Right ventricle myocardium superior (tissue), 1 donor: ENCODE data around the gene RBM5. TPM values are rescaled to one million over a fixed set of nuclear protein-coding genes. Genes with fewer than 3 reads are reported as not detected.
A peak's percentile ranks its signal among the peaks of the same experiment; 100 is the strongest.

ENCODE experiments used
- ATAC-seq: fragments of 200-7000 bp; cut with Tn5 transposase; one replicate; pipeline ENCODE4 v1.9.1; 2020; ENCODE audit warnings: mild to moderate bottlenecking; ENCODE audit not compliant: poor library complexity
- DNase-seq: peaks from one replicate; pipeline ENCODE4 v3.0.0-alpha.2; 2020
- intact Hi-C: fragments of 100-400 bp; cut with DNase I; formaldehyde crosslinking; loops from one replicate; pipeline ENCODE4 v1.11.2; 2022
- total RNA-seq: library from RNA; stranded (reverse); fragmentation: NEBNext Ultra II Directional; extraction: Animal tissue kit (Norgen Biotek cat#: 25700); gene quantifications from one replicate; pipeline ENCODE4 v1.2.1, GENCODE V29; 2021
- donor health status: DM: no; HTN: yes; CAD: no; lungs with severe emphysema.

Gene RBM5
- total RNA-seq, 1 donor from 2014 or later = 56.7 TPM

GRCh38 chr3:50119786-50120185, 31.1 kb downstream of the RBM5 start:
- intact Hi-C loops = no loop called here
- ATAC-seq (no peak), DNase-seq (no peak)

DNA sequence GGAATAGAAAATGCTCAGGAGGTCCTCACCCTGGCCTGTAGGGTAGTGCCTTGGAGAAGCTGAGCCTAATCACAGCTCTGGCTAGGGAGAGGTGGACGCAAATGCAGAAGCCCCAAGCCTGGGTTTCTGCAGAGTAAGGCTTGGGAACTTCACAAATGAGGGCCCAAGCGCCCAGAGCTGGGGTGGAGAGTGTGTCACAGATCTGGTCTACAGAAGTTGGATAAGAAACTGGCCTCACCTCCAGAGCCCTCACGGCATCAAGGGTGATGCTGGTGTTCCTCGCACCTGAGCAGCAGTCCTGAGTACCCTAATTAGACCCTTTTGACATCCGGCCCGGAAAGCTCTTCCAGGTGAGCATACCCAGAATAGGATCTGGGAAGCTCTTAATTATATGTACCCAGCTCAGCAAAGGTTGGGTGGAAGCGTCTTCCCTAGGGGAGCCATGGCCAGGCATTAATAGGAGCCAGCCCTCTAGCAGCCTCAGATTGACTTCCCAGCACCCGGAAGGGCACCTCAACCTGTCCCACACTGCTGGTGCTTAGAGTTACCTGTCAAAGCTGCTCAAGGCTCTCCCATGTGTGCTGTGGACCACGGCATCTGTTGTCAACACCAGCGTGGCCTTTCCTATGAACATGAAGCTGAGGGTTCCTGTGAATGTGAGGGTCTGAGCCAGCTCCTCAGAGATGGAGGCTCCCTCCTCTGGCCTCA, 31.8 kb downstream of the RBM5 start:
- peak; percentile 4 for ATAC-seq
- DNase-seq = peak; percentile 30
- intact Hi-C loops = loop anchor here (1.0 kb wide), 1 partner anchor 69 kb away; no protein-coding TSS in a partner anchor

- intact Hi-C loops = loop anchor here (1.0 kb wide), 1 partner anchor 68 kb away; no protein-coding TSS in a partner anchor
- peak; percentile 78 for DNase-seq
- peak; percentile 87 for ATAC-seq
Observed at GRCh38 chr3:50121072-50122032, 32.6 kb downstream of the RBM5 start.

DNA sequence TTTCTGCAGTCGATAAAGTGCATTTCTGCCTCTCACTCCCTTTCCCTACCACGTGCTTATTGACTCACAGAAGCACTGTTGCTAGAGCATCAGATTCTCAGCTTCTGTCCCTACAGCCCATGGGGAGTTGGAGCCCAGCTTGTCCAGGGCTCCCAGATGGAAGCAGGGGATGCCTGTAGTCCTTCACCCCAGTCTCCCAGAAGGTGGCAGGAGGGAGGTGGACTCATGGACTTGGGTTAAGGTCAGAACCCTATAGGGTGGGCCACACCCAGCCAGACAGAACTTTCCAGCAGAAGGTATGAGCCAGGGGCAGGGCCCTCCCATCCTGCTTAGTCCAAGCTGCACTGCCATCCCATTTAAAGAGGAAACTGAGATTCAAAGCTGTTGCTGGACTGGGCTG, 33.4 kb downstream of the RBM5 start:
- DNase-seq = no peak
- intact Hi-C loops = no loop called here
- ATAC-seq = no peak

DNA sequence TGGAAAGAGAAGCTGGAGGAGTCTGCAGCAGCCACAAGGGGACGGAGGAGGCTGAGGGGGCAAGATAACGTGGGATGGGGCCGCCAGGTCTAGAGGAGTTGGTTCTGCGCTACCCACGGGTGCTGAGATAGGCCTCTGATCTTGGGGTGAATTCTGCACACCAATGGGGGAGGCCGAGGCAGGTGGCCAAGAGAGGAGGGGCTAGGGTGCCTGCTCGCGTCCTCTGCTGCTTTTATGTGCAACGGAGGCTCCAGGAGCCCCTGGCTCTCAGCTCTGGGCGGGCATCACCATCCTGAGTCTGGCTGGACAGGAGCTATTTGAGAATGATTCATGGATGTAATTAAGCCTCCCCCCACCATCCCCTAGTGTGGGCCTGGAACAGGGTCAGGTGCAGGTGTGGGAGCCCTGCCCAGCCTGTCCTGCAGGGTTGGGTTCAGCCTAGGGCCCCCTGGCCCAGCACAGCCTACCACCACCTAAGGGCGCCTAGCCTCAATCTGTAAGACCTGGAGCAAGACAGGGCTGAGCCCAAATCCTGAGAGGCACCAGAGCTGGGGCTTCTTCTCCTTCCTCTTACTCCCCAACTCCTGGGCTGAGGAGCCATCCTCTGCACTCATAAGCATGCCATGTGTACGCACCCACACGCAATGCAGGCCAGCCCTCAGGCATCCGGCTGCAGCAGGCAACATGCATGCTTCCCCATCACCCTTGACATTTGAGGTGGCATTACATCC, 34.1 kb downstream of the RBM5 start:
- intact Hi-C loops = no loop called here
- DNase-seq = peak; percentile 28
- ATAC-seq = no peak

GRCh38 chr3:50123394-50124051, 34.8 kb downstream of the RBM5 start:
- no peak for ATAC-seq
- no peak for DNase-seq
- intact Hi-C loops = no loop called here

DNA sequence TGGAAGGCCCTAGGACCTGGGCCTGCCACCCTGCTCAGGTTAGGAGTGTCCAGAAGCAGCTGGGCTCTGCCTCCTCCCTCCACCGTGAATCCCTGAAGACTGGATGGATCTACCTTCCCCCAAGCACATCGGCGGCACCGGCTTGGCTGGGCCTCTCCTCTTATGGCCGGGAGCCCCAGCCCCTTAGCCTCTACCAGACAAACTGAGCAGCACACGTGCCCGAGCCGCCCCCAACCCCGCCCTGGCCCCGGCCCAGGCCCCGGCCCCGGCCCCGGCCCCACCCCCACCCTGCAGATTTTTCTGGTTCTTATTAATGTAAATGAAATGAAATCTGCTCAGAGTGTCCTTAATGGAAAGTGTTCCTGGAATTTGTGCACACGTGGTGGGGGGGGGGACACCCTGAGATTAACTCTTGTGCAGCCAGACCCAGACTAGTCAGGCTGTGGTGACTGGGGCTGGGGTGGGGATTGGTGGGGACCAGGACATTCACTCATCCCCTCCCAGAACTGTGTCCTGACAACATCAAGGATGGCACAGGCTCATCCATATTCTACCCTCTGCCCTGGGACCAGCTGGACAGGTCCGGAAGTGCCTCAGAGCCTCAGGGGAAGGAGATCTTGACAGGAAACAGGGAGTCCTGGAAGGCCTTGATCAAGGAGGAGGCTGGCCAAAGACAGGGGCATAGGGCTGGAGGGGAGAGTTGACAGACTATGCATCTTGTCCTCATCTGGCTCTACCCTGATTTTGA, 35.5 kb downstream of the RBM5 start:
- DNase-seq = peak; percentile 11
- intact Hi-C loops = no loop called here
- ATAC-seq = no peak

DNA sequence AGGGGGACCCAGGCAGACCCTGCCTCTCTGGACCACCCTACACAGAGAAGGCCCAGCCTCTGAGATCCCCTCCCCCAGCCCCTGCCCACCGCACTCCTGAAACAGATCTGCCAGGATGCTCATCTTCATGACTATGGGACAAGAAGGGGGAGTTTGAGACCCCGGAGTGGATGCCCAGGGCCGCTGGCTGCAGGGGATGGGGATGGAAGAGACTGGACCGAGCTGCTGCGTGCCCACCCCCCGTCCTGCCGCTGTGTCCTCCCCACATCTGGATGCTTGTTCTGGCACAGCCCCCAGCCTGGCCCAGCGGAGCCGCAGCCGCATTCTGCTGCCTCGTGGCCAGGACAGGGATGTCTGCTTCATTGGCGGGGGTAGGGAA, 36.1 kb downstream of the RBM5 start:
- intact Hi-C loops = no loop called here
- DNase-seq (no peak), ATAC-seq (no peak)

GRCh38 chr3:50125541-50126286, 37.0 kb downstream of the RBM5 start:
- intact Hi-C loops = no loop called here

GRCh38 chr3:50126287-50127211, 37.8 kb downstream of the RBM5 start:
- DNase-seq (peak; percentile 37), ATAC-seq (no peak)
- intact Hi-C loops = no loop called here

More at GRCh38 chr3:50125541-50126286, 37.0 kb downstream of the RBM5 start:
- ATAC-seq (no peak), DNase-seq (peak; percentile 35)

- no peak for DNase-seq
- ATAC-seq = no peak
- intact Hi-C loops = no loop called here
Observed at GRCh38 chr3:50127251-50127691, 38.6 kb downstream of the RBM5 start.

DNA sequence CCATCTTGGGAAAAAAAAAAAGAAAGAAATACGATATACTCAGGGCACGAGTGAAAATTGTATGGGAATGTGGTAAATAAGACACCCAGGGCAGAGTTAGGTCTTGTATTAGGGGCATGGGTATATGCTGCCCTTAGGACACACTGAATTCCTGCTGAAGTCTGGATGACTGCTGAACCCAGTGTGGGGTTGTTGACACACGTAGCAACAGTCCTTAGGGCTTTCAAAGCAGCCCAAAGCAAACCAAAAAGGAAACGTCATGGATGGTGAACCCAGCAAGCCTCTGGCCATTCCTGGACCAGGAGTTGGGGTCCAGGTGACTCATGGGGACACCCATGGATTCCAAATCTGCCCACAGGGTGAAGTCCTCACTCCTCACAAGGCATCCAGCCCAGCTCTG, 39.3 kb downstream of the RBM5 start:
- no peak for ATAC-seq
- DNase-seq = no peak
- intact Hi-C loops = no loop called here

GRCh38 chr3:50130436-50130835, 41.7 kb downstream of the RBM5 start:
- peak; percentile 1 for DNase-seq
- ATAC-seq = no peak
- intact Hi-C loops = no loop called here

GRCh38 chr3:50132421-50133282, 43.9 kb downstream of the RBM5 start:
- intact Hi-C loops = no loop called here
- DNase-seq = no peak
- no peak for ATAC-seq

- DNase-seq = no peak
- intact Hi-C loops = no loop called here
- no peak for ATAC-seq
Observed at GRCh38 chr3:50133283-50133615, 44.5 kb downstream of the RBM5 start.
